Bladder microvascular endothelial cell (primary cell): ENCODE measurements around the gene IDH1. TPM values are rescaled to one million over a fixed set of nuclear protein-coding genes. Genes with fewer than 3 reads are reported as not detected.

Experiments
- total RNA-seq: library from RNA; depleted of rRNA; stranded (reverse); fragments of >200 nt; gene quantifications from 2 replicates; pipeline ENCODE4 v1.2.3, GENCODE V29; 2014

The IDH1 gene
- total RNA-seq: 64.7 and 88.7 TPM in 2 replicates

GRCh38 chr2:208254871-208255556 lies at the start of gene IDH1:
Gene IDH1 (minus strand): TSS chr2:208255071. CDS start chr2:208251551, 3,520 bp downstream.

DNA sequence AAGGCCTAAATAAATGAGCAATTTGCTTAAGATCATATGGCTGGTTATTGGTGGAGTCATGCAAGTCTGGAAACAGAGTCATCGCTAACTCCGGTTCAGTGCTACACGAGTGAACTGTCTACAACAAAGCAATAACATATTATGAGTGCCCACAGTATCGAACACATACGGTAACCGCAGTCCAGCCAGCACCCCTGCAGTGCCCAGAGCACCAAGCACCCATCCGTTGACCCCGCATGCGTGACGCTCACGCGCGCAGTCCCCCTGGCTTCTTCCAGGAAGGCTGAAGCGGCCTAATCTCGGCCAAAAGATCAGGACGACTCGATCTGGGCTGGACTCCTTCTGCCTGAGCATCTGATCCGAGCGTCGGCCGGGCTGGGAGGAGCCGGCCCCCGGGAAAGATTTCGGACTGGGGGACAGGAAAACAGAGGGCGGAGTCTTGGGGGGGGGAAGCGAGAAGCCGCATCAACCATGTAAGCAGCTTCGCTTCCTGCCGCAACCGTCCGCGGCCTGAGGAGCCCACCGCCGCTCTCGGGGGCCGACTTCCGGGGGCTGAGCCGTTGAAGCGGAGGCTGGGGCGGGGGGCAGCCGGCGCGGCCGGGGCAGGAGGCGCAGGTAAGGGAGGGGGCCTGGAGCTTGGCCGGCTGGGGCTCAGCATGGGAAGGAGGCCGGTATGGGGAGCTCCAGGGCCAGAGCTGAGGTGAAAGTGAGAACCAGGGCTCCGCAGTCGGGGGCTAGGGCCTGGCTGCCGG lies 11.1 kb upstream of the IDH1 start, which contains the start of gene PIKFYVE:
PIKFYVE (plus strand) TSS at position 455 of the 752 bp plus-strand sequence. CDS start 5,265 bp downstream, outside the sequence.

DNA sequence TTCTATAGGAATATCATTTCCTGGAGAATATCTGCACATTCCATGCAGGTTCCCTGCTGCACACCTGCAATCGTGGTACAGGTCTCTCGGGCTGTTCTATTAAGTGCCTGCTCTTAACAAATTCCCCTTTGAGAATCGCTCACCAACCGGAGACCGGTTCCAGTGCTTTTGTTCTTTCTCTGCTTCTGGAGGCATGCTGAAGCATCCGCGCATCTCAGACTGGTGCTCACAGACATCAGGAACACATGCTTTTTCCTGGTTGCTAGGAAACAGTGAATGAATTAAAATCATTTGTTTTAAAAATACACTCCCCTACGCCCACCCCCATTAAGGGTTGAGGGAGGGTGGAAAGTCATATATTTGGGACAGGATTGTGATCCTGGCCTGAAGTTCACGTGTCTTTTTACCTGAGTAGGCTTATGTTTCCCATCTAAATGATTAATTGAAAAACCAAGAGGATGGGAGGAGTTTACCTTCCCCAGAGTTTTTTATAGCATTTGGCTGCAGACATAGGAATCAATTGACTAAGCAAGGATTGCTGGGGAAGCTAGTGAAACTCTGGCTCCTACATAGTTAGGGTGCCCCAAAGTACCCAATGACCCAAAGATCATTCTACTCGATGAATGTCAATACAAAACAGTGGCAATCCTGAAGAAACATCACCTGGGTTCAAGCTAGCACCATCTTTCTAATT lies 64.9 kb downstream of the IDH1 start, which contains the start of gene C2orf80:
C2orf80 (minus strand) TSS at position 221 of the 694 bp plus-strand sequence. CDS start 3,044 bp downstream, outside the sequence.

Other genes starting within 250 kb of the IDH1 start
- 7.9 and 13.7 TPM in 2 replicates for gene PLEKHM3, start 229.5 kb downstream of the IDH1 start, total RNA-seq
- gene CRYGD, start 130.5 kb downstream of the IDH1 start, total RNA-seq: not detected in 2 replicates
- gene CRYGC, start 125.2 kb downstream of the IDH1 start, total RNA-seq: not detected in 2 replicates
- gene CRYGB, start 108.9 kb downstream of the IDH1 start, total RNA-seq: not detected in 2 replicates
- not detected in 2 replicates for gene CRYGA, start 91.5 kb downstream of the IDH1 start, total RNA-seq
- gene C2orf80, start 65.0 kb downstream of the IDH1 start, total RNA-seq: not detected in 2 replicates
- gene PIKFYVE, start 11.2 kb upstream of the IDH1 start, total RNA-seq: 15.5 and 32.1 TPM in 2 replicates
- not detected in 2 replicates for gene PTH2R, start 151.7 kb upstream of the IDH1 start, total RNA-seq